MCF 10A (cell line): ENCODE data around the gene CAMK1D. TPM values are rescaled to one million over a fixed set of nuclear protein-coding genes. Genes with fewer than 3 reads are reported as not detected.
"Not testable (repeated sequence)": the region's sequence is repeated elsewhere in the genome, so short reads cannot be mapped to it uniquely, and the experiment has no call there.

ENCODE experiments used
- BruUV-seq: library from RNA; stranded (reverse); fragments of 400-500 nt; replicated peaks from 2 replicates; lab custom pipeline; 2021; lab: Mats Ljungman, UMichigan
- CTCF ChIA-PET: fragments of 300-600 bp; sonication (Branson Sonifier 250); formaldehyde crosslinking; extraction: SDS; loops from one replicate; lab custom pipeline; 2021; ENCODE audit warnings: antibody characterized with exemption, inconsistent platforms; lab: Yijun Ruan, JAX
- POLR2A ChIA-PET: fragments of 300-600, 350-650 bp; sonication (Branson Sonifier 250); formaldehyde crosslinking; extraction: SDS; loops from one replicate; lab custom pipeline; 2020; ENCODE audit warnings: antibody characterized with exemption, inconsistent platforms; lab: Yijun Ruan, JAX
- DNase-seq: peaks from one replicate; pipeline ENCODE4 v3.0.0-alpha.2; 2018; ENCODE audit not compliant: unreplicated experiment
- H3K27ac Mint-ChIP-seq: one replicate; pipeline ENCODE4 v1.8.0; 2022; ENCODE audit warnings: mild to moderate bottlenecking, low read depth, mixed read lengths; ENCODE audit not compliant: unreplicated experiment
- H3K27me3 Mint-ChIP-seq: one replicate; pipeline ENCODE4 v1.8.0; 2022; ENCODE audit warnings: mixed read lengths; ENCODE audit not compliant: insufficient read depth, unreplicated experiment
- H3K36me3 Mint-ChIP-seq: one replicate; pipeline ENCODE4 v1.8.0; 2022; ENCODE audit warnings: mild to moderate bottlenecking, moderate library complexity, mixed read lengths; ENCODE audit not compliant: insufficient read depth, unreplicated experiment
- H3K4me1 Mint-ChIP-seq: one replicate; pipeline ENCODE4 v1.8.0; 2022; ENCODE audit warnings: mixed read lengths; ENCODE audit not compliant: insufficient read depth, unreplicated experiment
- H3K4me3 Mint-ChIP-seq: one replicate; pipeline ENCODE4 v1.8.0; 2022; ENCODE audit warnings: mild to moderate bottlenecking, moderate library complexity, mixed read lengths; ENCODE audit not compliant: unreplicated experiment
- H3K9me3 Mint-ChIP-seq: one replicate; pipeline ENCODE4 v1.8.0; 2022; ENCODE audit warnings: mixed read lengths; ENCODE audit not compliant: unreplicated experiment
- CTCF ChIP-seq: fragments of 200-600 bp; IDR thresholded peaks from one replicate; pipeline ENCODE4 v1.8.0; 2022; ENCODE audit warnings: antibody characterized with exemption, mild to moderate bottlenecking; ENCODE audit not compliant: unreplicated experiment
- intact Hi-C: fragments of 100-400 bp; cut with micrococcal nuclease; formaldehyde crosslinking; loops from 2 replicates; pipeline ENCODE4 v1.14.1; 2022
- total RNA-seq: library from RNA; stranded (reverse); gene quantifications from 2 replicates; pipeline ENCODE4 v1.2.3, GENCODE V29; 2022

Gene CAMK1D
- total RNA-seq, 1 experiment from 2014 or later = 1.7 TPM

GRCh38 chr10:12357525-12358151 lies 8.3 kb downstream of the CAMK1D start:
- intact Hi-C loops = no loop called here
- DNase-seq = no peak
- Mint-ChIP-seq H3K27me3 (no peaks in the 10 kb centered on the region), H3K4me1 (no peaks in the 10 kb centered on the region), H3K36me3 (no peaks in the 10 kb centered on the region), H3K4me3 (no peak overlapping the region), H3K27ac (no peak overlapping the region), H3K9me3 (no peaks in the 10 kb centered on the region)
- ChIA-PET POLR2A (interaction anchor here (0.6 to 0.9 kb wide), 2 partner anchors 9 to 21 kb away, joined by 3 to 4 read pairs; no protein-coding TSS in a partner anchor), CTCF (no interaction called here)
- TF ChIP-seq CTCF = no peak
- BruUV-seq = no TSS peak

- intact Hi-C loops = no loop called here
- ChIA-PET CTCF (interaction anchor here (0.5 to 1.1 kb wide), 4 partner anchors 22 to 952 kb away, joined by 3 to 5 read pairs (median 3); no protein-coding TSS in a partner anchor), POLR2A (no interaction called here)
- BruUV-seq = no TSS peak
- DNase-seq = no peak
- Mint-ChIP-seq H3K4me1 (no peaks in the 10 kb centered on the region), H3K36me3 (no peaks in the 10 kb centered on the region), H3K27ac (no peak overlapping the region), H3K27me3 (no peaks in the 10 kb centered on the region), H3K9me3 (no peaks in the 10 kb centered on the region), H3K4me3 (no peak overlapping the region)
- no peak for TF ChIP-seq CTCF
Observed at GRCh38 chr10:12358863-12359564, 9.7 kb downstream of the CAMK1D start.

GRCh38 chr10:12360461-12360860 lies 11.1 kb downstream of the CAMK1D start:
- no TSS peak for BruUV-seq
- no peak overlapping the region for H3K4me3 Mint-ChIP-seq
- no peaks in the 10 kb centered on the region for H3K27me3 Mint-ChIP-seq
- CTCF ChIA-PET = interaction anchor here (0.9 kb wide), 1 partner anchor 31 kb away, joined by 3 read pairs; no protein-coding TSS in a partner anchor
- POLR2A ChIA-PET = interaction anchor here (0.6 kb wide), 1 partner anchor 10 kb away, joined by 3 read pairs; no protein-coding TSS in a partner anchor
- no peak for DNase-seq
- intact Hi-C loops = no loop called here
- H3K27ac Mint-ChIP-seq = no peak overlapping the region
- H3K4me1 Mint-ChIP-seq = no peaks in the 10 kb centered on the region
- no peaks in the 10 kb centered on the region for H3K9me3 Mint-ChIP-seq
- no peaks in the 10 kb centered on the region for H3K36me3 Mint-ChIP-seq
- TF ChIP-seq CTCF = no peak

GRCh38 chr10:12361115-12361514 lies 11.8 kb downstream of the CAMK1D start:
- POLR2A ChIA-PET, H3K4me1 Mint-ChIP-seq, H3K27ac Mint-ChIP-seq, H3K36me3 Mint-ChIP-seq, intact Hi-C loops, H3K9me3 Mint-ChIP-seq, BruUV-seq, H3K27me3 Mint-ChIP-seq, DNase-seq, H3K4me3 Mint-ChIP-seq: not testable (repeated sequence)
- CTCF ChIA-PET = interaction anchor here (0.6 to 0.7 kb wide), 2 partner anchors 89 to 332 kb away, joined by 3 to 5 read pairs; no protein-coding TSS in a partner anchor
